Activated CD4-positive, alpha-beta memory T cell treated with anti-CD3 and anti-CD28 coated beads, Interleukin-2, amount 10 ng/mL, durations not matched to agents 7 days and 5 days (primary cell): Measurements from ENCODE around the gene EXOC4. TPM values are rescaled to one million over a fixed set of nuclear protein-coding genes. Genes with fewer than 3 reads are reported as not detected.

ENCODE experiments used
- CTCF ChIA-PET: fragments of 350-600 bp; sonication (Branson Sonifier 250); formaldehyde crosslinking; loops from one replicate; lab custom pipeline; 2021; ENCODE audit warnings: antibody characterized with exemption, inconsistent platforms; lab: Charles Lee
- POLR2A ChIA-PET: fragments of 350-600 bp; sonication (Branson Sonifier 250); formaldehyde crosslinking; loops from one replicate; lab custom pipeline; 2021; ENCODE audit warnings: antibody characterized with exemption; lab: Charles Lee
- DNase-seq: peaks from one replicate; pipeline ENCODE4 v3.0.0-alpha.2; 2020
- H3K27ac Mint-ChIP-seq: one replicate; pipeline ENCODE4 v1.8.0; 2021; ENCODE audit warnings: mild to moderate bottlenecking, mixed read lengths
- H3K27me3 Mint-ChIP-seq: one replicate; pipeline ENCODE4 v1.8.0; 2021; ENCODE audit warnings: mixed read lengths
- H3K36me3 Mint-ChIP-seq: one replicate; pipeline ENCODE4 v1.8.0; 2021; ENCODE audit warnings: low read depth, mixed read lengths
- H3K4me1 Mint-ChIP-seq: one replicate; pipeline ENCODE4 v1.8.0; 2021; ENCODE audit warnings: mixed read lengths
- H3K4me3 Mint-ChIP-seq: one replicate; pipeline ENCODE4 v1.8.0; 2021; ENCODE audit warnings: mild to moderate bottlenecking, mixed read lengths
- H3K9me3 Mint-ChIP-seq: one replicate; pipeline ENCODE4 v1.8.0; 2021; ENCODE audit warnings: mixed read lengths
- total RNA-seq, 2 experiments: library from RNA; stranded (reverse); gene quantifications; one replicate each; pipeline ENCODE4 v1.2.3, GENCODE V29; 2021

The EXOC4 gene
- total RNA-seq, 2 experiments from 2014 or later, result 70.1 to 71.1 TPM

GRCh38 chr7:134024739-134025138 is 771.9 kb downstream of the EXOC4 start:
- no peak overlapping the region for H3K4me3 Mint-ChIP-seq

GRCh38 chr7:134028853-134029252 is 776.0 kb downstream of the EXOC4 start:
- Mint-ChIP-seq H3K27ac (no peak overlapping the region), H3K9me3 (no peaks in the 10 kb centered on the region), H3K4me1 (no peaks in the 10 kb centered on the region), H3K27me3 (no peaks in the 10 kb centered on the region), H3K36me3 (no peaks in the 10 kb centered on the region), H3K4me3 (no peak overlapping the region)
- CTCF ChIA-PET, result no interaction called here
- DNase-seq, result no peak
- POLR2A ChIA-PET, result no interaction called here

More at GRCh38 chr7:134024739-134025138, 771.9 kb downstream of the EXOC4 start:
- no peaks in the 10 kb centered on the region for H3K36me3 Mint-ChIP-seq
- DNase-seq, result no peak
- no peaks in the 10 kb centered on the region for H3K27me3 Mint-ChIP-seq
- no peak overlapping the region for H3K27ac Mint-ChIP-seq
- H3K4me1 Mint-ChIP-seq, result no peaks in the 10 kb centered on the region
- ChIA-PET CTCF (no interaction called here), POLR2A (no interaction called here)
- H3K9me3 Mint-ChIP-seq, result no peaks in the 10 kb centered on the region

GRCh38 chr7:134029743-134030142 is 776.9 kb downstream of the EXOC4 start:
- Mint-ChIP-seq H3K4me3 (no peak overlapping the region), H3K27me3 (no peaks in the 10 kb centered on the region), H3K9me3 (no peaks in the 10 kb centered on the region), H3K36me3 (no peaks in the 10 kb centered on the region), H3K27ac (no peak overlapping the region), H3K4me1 (no peaks in the 10 kb centered on the region)
- no peak for DNase-seq
- CTCF ChIA-PET, result no interaction called here
- POLR2A ChIA-PET, result no interaction called here

- H3K9me3 Mint-ChIP-seq, result no peaks in the 10 kb centered on the region
- CTCF ChIA-PET, result no interaction called here
These were observed 777.6 kb downstream of the EXOC4 start for GRCh38 chr7:134030460-134030865.

GRCh38 chr7:134031835-134032617 is 779.1 kb downstream of the EXOC4 start:
- no peaks in the 10 kb centered on the region for H3K4me1 Mint-ChIP-seq
- H3K27me3 Mint-ChIP-seq, result no peaks in the 10 kb centered on the region
- POLR2A ChIA-PET, result no interaction called here
- no peak overlapping the region for H3K27ac Mint-ChIP-seq
- H3K4me3 Mint-ChIP-seq, result no peak overlapping the region
- H3K36me3 Mint-ChIP-seq, result no peaks in the 10 kb centered on the region
- DNase-seq, result no peak
- no peaks in the 10 kb centered on the region for H3K9me3 Mint-ChIP-seq
- CTCF ChIA-PET, result no interaction called here

More at GRCh38 chr7:134030460-134030865, 777.6 kb downstream of the EXOC4 start:
- Mint-ChIP-seq H3K36me3 (no peaks in the 10 kb centered on the region), H3K4me1 (no peaks in the 10 kb centered on the region), H3K27me3 (no peaks in the 10 kb centered on the region), H3K27ac (no peak overlapping the region), H3K4me3 (no peak overlapping the region)
- POLR2A ChIA-PET, result no interaction called here
- no peak for DNase-seq

- H3K36me3 Mint-ChIP-seq, result no peaks in the 10 kb centered on the region
- H3K9me3 Mint-ChIP-seq, result no peaks in the 10 kb centered on the region
- H3K27me3 Mint-ChIP-seq, result no peaks in the 10 kb centered on the region
- no peak overlapping the region for H3K4me3 Mint-ChIP-seq
- no peaks in the 10 kb centered on the region for H3K4me1 Mint-ChIP-seq
- ChIA-PET CTCF (interaction anchor here (1.4 kb wide), 1 partner anchor 17 kb away, joined by 3 read pairs; no protein-coding TSS in a partner anchor), POLR2A (no interaction called here)
- no peak overlapping the region for H3K27ac Mint-ChIP-seq
- no peak for DNase-seq
These were observed 781.8 kb downstream of the EXOC4 start for GRCh38 chr7:134034652-134035051.

DNA sequence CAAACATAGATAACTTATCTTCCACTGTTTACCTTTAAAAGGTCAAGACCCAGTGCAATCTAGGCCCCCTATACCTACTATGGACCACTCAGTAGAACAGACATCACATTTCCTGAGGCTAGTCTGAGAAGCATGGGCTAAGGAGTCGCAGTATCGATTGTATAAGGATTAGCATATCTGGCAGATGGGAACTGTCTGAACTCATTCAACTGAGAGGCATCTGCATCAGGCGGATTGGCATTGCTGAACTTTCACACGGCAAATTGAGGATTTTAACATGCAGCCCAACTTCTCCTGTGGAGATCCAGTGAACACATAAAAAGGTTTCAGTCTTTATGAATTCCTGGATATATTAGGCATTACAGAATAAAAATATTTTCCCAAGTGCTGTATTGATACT is 785.1 kb downstream of the EXOC4 start:
- Mint-ChIP-seq H3K27me3 (no peaks in the 10 kb centered on the region), H3K27ac (no peak overlapping the region), H3K4me3 (no peak overlapping the region), H3K4me1 (no peaks in the 10 kb centered on the region), H3K36me3 (no peaks in the 10 kb centered on the region), H3K9me3 (no peaks in the 10 kb centered on the region)
- DNase-seq, result no peak
- ChIA-PET POLR2A (no interaction called here), CTCF (no interaction called here)

- H3K27ac Mint-ChIP-seq, result no peak overlapping the region
- POLR2A ChIA-PET, result no interaction called here
- H3K9me3 Mint-ChIP-seq, result no peaks in the 10 kb centered on the region
- H3K27me3 Mint-ChIP-seq, result no peaks in the 10 kb centered on the region
- CTCF ChIA-PET, result no interaction called here
- no peak for DNase-seq
- no peak overlapping the region for H3K4me3 Mint-ChIP-seq
- no peaks in the 10 kb centered on the region for H3K36me3 Mint-ChIP-seq
- no peaks in the 10 kb centered on the region for H3K4me1 Mint-ChIP-seq
These were observed 788.1 kb downstream of the EXOC4 start for GRCh38 chr7:134040988-134041387.

GRCh38 chr7:134041477-134041876 is 788.6 kb downstream of the EXOC4 start:
- no peak overlapping the region for H3K27ac Mint-ChIP-seq
- ChIA-PET CTCF (no interaction called here), POLR2A (no interaction called here)
- H3K4me3 Mint-ChIP-seq, result no peak overlapping the region
- no peaks in the 10 kb centered on the region for H3K27me3 Mint-ChIP-seq
- no peaks in the 10 kb centered on the region for H3K9me3 Mint-ChIP-seq
- H3K4me1 Mint-ChIP-seq, result no peaks in the 10 kb centered on the region
- no peak for DNase-seq
- no peaks in the 10 kb centered on the region for H3K36me3 Mint-ChIP-seq

GRCh38 chr7:134042307-134042706 is 789.4 kb downstream of the EXOC4 start:
- ChIA-PET CTCF (no interaction called here), POLR2A (no interaction called here)
- H3K9me3 Mint-ChIP-seq, result no peaks in the 10 kb centered on the region
- H3K4me1 Mint-ChIP-seq, result no peaks in the 10 kb centered on the region
- H3K4me3 Mint-ChIP-seq, result no peak overlapping the region
- H3K36me3 Mint-ChIP-seq, result no peaks in the 10 kb centered on the region
- no peak for DNase-seq
- no peak overlapping the region for H3K27ac Mint-ChIP-seq
- H3K27me3 Mint-ChIP-seq, result no peaks in the 10 kb centered on the region

- ChIA-PET CTCF (no interaction called here), POLR2A (no interaction called here)
- peaks cover 9% of the 10 kb centered on the region for H3K9me3 Mint-ChIP-seq
- no peak overlapping the region for H3K27ac Mint-ChIP-seq
- no peaks in the 10 kb centered on the region for H3K27me3 Mint-ChIP-seq
- no peaks in the 10 kb centered on the region for H3K4me1 Mint-ChIP-seq
- no peaks in the 10 kb centered on the region for H3K36me3 Mint-ChIP-seq
- no peak overlapping the region for H3K4me3 Mint-ChIP-seq
- no peak for DNase-seq
These were observed 791.8 kb downstream of the EXOC4 start for GRCh38 chr7:134044682-134045081.

- no peak overlapping the region for H3K27ac Mint-ChIP-seq
- CTCF ChIA-PET, result no interaction called here
- H3K36me3 Mint-ChIP-seq, result no peaks in the 10 kb centered on the region
- no peak for DNase-seq
- H3K4me3 Mint-ChIP-seq, result no peak overlapping the region
- H3K27me3 Mint-ChIP-seq, result no peaks in the 10 kb centered on the region
- H3K4me1 Mint-ChIP-seq, result no peaks in the 10 kb centered on the region
- POLR2A ChIA-PET, result no interaction called here
- H3K9me3 Mint-ChIP-seq, result peaks cover 9% of the 10 kb centered on the region
These were observed 792.8 kb downstream of the EXOC4 start for GRCh38 chr7:134045716-134046115.

DNA sequence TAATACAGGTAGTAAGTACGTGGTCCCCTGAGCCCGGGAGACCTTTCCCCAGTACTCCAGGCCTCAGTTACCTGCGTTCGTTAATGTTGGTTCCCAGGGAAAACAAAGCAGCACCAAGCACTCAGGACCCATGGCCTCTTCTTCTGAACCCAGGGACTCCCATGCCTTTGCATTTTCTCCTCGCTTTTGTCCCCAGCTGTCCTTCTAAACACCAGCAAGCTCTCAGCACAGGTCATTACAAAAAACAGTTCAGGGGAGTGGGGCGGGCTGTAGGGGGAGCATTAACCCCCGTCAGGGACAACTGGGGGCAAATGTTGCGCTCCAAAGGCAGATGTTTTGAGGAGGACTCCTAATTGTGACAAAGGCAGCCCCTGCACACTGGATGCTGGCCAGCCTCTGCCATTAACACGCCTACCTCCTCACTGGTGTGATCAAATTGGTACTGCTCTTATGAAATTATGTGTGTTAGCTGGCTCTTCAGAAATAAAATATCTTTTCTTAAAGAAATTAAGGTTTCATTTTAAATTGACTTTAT is 793.8 kb downstream of the EXOC4 start:
- POLR2A ChIA-PET, result no interaction called here
- Mint-ChIP-seq H3K27ac (no peak overlapping the region), H3K27me3 (no peaks in the 10 kb centered on the region), H3K4me1 (no peaks in the 10 kb centered on the region), H3K9me3 (peaks cover 9% of the 10 kb centered on the region), H3K36me3 (no peaks in the 10 kb centered on the region), H3K4me3 (no peak overlapping the region)
- no peak for DNase-seq
- CTCF ChIA-PET, result no interaction called here

GRCh38 chr7:134047675-134048074 is 794.8 kb downstream of the EXOC4 start:
- no peaks in the 10 kb centered on the region for H3K36me3 Mint-ChIP-seq
- no peak for DNase-seq
- no peaks in the 10 kb centered on the region for H3K4me1 Mint-ChIP-seq
- no peak overlapping the region for H3K4me3 Mint-ChIP-seq
- POLR2A ChIA-PET, result no interaction called here
- CTCF ChIA-PET, result no interaction called here
- H3K27ac Mint-ChIP-seq, result no peak overlapping the region
- peaks cover 9% of the 10 kb centered on the region for H3K9me3 Mint-ChIP-seq
- no peaks in the 10 kb centered on the region for H3K27me3 Mint-ChIP-seq
